ENCODE data around the gene B3GNT5.

B3GNT5 gene

GRCh38 chr3:183230826-183231225, 22.2 kb upstream of the B3GNT5 start:
- no peak for DNase-seq

- no peak for DNase-seq
These were observed 19.1 kb upstream of the B3GNT5 start for GRCh38 chr3:183233966-183234365.

GRCh38 chr3:183239046-183239445, 14.0 kb upstream of the B3GNT5 start:
- no peak for DNase-seq

GRCh38 chr3:183242431-183242830, 10.6 kb upstream of the B3GNT5 start:
- no peak for DNase-seq

GRCh38 chr3:183244219-183244618, 8.8 kb upstream of the B3GNT5 start:
- DNase-seq = no peak

GRCh38 chr3:183244981-183245476, 8.0 kb upstream of the B3GNT5 start:
- no peak for DNase-seq

- DNase-seq = no peak
These were observed 6.0 kb upstream of the B3GNT5 start for GRCh38 chr3:183247011-183247589.

- DNase-seq = no peak
These were observed 3.9 kb upstream of the B3GNT5 start for GRCh38 chr3:183249006-183249718.

- no peak for DNase-seq
These were observed 803 bp upstream of the B3GNT5 start for GRCh38 chr3:183252118-183252782.

- peak; percentile 39 for DNase-seq
These were observed 754 bp downstream of the B3GNT5 start for GRCh38 chr3:183253528-183254486.

GRCh38 chr3:183254487-183255347, 1.7 kb downstream of the B3GNT5 start:
- DNase-seq = no peak

- DNase-seq = no peak
These were observed 2.3 kb downstream of the B3GNT5 start for GRCh38 chr3:183255348-183255730.

- no peak for DNase-seq
These were observed 6.0 kb downstream of the B3GNT5 start for GRCh38 chr3:183259087-183259486.

- DNase-seq = no peak
These were observed 6.6 kb downstream of the B3GNT5 start for GRCh38 chr3:183259621-183260020.

GRCh38 chr3:183260167-183260904, 7.3 kb downstream of the B3GNT5 start:
- no peak for DNase-seq

- DNase-seq = no peak
These were observed 8.2 kb downstream of the B3GNT5 start for GRCh38 chr3:183261151-183261724.

GRCh38 chr3:183262875-183263378, 9.9 kb downstream of the B3GNT5 start:
- no peak for DNase-seq

- DNase-seq = no peak
These were observed 11.2 kb downstream of the B3GNT5 start for GRCh38 chr3:183264268-183264667.

GRCh38 chr3:183265157-183265642, 12.1 kb downstream of the B3GNT5 start:
- no peak for DNase-seq

GRCh38 chr3:183265834-183266417, 12.9 kb downstream of the B3GNT5 start:
- DNase-seq = no peak

All from CD4-positive, alpha-beta T cell treated with Interleukin-17A for 4 hours (primary cell).